Stimulated activated CD4-positive, alpha-beta T cell treated with anti-CD3 and anti-CD28 coated beads, Interleukin-12 subunit alpha, Interleukin-12 subunit beta, amount 100 ng/mL, for 48 hours (primary cell): Measurements from ENCODE around the gene CLDN24.

Experiments
- DNase-seq, 3 donors: peaks; one replicate each; pipeline ENCODE4 v3.0.0-alpha.2; 2020; ENCODE audit warnings: low read depth in 2 of 3, low spot score in 1 of 3

Gene CLDN24

GRCh38 chr4:183286590-183287308, 35.5 kb downstream of the CLDN24 start:
- no peak for DNase-seq

- DNase-seq: no peak
Measured at GRCh38 chr4:183285886-183286285, 36.3 kb downstream of the CLDN24 start.

GRCh38 chr4:183284965-183285364, 37.3 kb downstream of the CLDN24 start:
- DNase-seq: no peak

GRCh38 chr4:183284258-183284785, 37.9 kb downstream of the CLDN24 start:
- DNase-seq: no peak

GRCh38 chr4:183276106-183276505, 46.1 kb downstream of the CLDN24 start:
- DNase-seq: no peak

GRCh38 chr4:183272384-183272783, 49.8 kb downstream of the CLDN24 start:
- DNase-seq: no peak
